Activated CD4-positive, alpha-beta T cell treated with anti-CD3 and anti-CD28 coated beads for 48 hours (primary cell): Measurements from ENCODE around the gene CELSR1.
"Not testable (repeated sequence)": the region's sequence is repeated elsewhere in the genome, so short reads cannot be mapped to it uniquely, and the experiment has no call there.

Source experiments
- DNase-seq: peaks from one replicate; pipeline ENCODE4 v3.0.0-alpha.2; 2020

CELSR1 gene

GRCh38 chr22:46512039-46512370, 25.4 kb downstream of the CELSR1 start:
- DNase-seq, result no peak

- DNase-seq, result no peak
Measured at GRCh38 chr22:46511151-46512038, 26.0 kb downstream of the CELSR1 start.

DNA sequence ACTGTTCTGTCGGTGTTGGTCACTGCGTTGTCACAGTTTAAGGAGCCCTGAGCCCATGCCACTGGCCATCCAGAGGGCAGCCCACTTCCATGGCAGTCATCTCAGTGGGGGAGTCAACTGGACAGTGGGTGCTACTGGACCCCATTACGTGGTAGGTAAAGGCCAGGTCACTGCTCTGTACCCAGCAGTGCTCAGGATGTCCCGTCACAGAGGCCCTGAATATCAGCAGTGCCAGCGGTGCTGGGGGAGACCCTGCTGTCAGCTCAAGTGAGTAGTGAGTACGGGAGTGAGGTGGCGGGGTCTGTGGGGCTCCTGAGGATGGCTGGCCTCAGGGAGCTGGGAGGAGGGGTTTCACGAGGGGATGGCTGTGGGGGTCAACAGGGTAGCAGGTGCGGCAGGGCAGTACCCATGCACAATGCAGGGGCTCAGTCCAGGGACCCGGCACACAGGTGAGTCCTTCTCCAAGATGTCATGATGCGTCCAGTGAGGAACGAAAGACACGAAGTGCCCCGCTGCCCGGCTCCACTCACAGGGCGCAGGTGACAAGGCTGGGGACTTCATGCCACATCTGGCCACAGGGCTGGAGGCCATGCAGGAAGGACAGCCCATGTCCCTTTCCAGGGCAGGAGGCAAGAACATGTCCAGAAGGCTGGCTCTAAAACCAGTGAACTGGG, 27.9 kb downstream of the CELSR1 start:
- DNase-seq, result no peak

GRCh38 chr22:46508491-46508999, 28.9 kb downstream of the CELSR1 start:
- DNase-seq, result no peak

DNA sequence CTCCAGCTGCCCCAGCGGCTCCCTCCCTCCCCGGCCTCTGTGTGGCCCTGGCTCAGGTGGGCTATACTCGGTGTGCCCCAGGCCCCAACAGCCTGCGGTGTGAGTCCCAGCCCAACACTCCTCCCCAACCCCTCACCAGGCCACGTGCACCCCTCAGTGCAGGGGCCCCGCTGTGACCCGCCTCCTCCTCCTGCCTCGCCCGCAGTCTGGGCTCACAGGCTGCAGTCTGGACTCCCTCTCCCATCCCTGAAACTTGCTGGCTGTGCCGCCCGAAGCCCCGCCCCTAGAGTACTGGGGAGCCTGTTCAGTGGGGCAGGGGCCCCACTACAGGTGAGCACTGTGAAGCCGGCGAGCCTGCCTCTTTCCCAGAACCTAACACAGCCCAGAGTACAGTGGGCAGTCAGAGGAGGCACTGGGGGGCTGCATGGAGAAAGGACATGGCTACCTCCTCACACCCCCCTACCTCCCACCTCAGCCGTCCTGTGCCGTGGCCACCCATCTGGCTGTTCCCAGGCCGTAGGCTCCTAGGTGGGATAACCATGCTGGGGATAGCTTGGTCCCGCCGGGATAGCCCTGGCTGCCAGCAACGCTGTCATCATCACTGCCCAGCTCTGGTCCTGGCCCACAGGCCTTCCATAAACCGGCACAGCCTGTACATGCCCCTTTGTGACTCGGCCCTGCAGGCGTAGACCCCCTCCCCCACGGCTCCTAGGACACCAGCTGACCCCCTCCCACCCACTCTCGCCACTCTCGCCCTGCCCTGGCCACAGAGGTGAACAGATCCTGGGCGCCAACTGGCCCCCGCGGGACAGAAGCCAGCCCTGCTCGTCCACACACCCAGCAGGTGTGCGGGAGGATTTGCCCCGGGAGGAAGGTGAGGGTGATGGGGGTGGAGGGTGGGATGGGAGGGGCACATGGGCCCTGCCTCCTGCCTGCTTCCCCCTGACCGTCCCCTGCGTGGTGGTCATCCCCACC, 29.7 kb downstream of the CELSR1 start:
- DNase-seq, result no peak

GRCh38 chr22:46504584-46504983, 32.8 kb downstream of the CELSR1 start:
- DNase-seq, result no peak

GRCh38 chr22:46502440-46503175, 34.8 kb downstream of the CELSR1 start:
- no peak for DNase-seq

- no peak for DNase-seq
Measured at GRCh38 chr22:46501701-46502100, 35.7 kb downstream of the CELSR1 start.

DNA sequence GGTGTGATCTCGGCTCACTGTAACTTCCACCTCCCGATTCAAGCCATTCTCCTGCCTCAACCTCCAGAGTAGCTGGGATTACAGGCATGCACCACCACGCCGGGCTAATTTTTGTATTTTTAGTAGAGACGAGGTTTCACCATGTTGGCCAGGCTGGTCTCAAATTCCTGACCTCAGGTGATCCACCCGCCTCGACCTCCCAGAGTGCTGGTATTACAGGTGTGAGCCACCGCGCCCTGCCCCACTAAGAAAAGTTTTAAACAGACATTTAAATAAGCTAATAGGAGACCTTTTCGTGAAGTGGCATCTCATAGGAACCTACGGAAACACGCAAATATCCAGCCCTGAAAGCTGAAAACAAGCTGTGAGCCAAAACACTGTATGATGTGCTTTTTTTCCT, 36.2 kb downstream of the CELSR1 start:
- DNase-seq, result not testable (repeated sequence)

DNA sequence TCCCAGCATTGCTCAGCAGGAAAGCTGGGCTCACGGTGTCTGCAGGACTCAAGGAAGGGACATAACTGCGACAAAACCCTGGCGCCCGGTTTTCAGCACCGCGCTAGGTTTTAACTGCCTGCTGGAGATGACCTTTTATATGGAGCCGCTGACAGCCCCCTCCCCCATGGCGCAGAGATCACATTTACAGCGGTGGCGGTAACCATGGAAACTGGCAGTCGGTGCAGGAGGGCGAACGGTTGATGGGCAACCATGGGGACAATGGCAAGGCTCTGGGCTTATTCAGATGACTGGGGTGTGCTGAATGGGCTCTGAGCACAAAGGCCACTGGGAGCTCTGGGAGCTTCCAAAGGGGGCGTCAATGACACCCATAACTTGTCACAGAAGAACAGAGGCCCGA, 37.2 kb downstream of the CELSR1 start:
- no peak for DNase-seq

- no peak for DNase-seq
Measured at GRCh38 chr22:46499805-46500189, 37.6 kb downstream of the CELSR1 start.

DNA sequence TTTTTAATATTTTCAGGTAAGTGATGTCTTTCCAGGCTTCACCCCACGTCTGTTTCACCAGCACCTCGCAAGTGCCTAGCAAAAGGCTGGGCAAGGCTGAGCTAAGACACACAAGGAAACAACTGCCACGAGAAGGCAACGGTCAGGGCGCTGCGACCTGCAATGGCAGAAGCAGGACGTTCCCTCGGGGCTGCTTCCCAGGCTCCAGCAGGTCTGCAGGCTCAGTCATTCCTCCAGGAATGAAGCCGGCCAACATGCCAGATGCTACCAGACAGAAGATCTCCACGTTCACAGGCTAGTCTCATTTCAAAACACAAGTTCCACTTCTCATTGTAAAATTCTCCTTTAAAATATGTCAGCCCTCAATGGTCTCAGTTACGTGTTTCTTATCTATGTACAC, 45.5 kb downstream of the CELSR1 start:
- DNase-seq, result no peak

DNA sequence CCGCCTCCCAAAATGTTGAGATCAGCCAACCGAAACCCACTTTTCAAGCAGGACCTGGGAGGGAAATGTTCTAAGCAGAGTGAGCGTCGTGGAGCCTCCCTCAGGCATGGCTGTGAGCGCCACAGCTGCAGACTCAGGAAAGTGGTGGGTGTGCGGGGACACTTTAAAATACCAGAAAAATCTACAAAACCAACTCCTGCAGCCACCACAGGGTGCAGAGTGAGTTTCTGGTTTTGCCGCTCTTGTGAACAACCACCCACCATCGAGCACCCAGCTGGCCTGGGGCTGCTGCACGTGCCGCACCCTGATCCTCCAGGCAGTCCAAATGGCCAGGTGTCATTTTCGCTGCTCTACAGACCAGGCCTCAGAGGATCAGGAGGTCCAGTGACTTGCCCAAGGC, 46.9 kb downstream of the CELSR1 start:
- no peak for DNase-seq

- DNase-seq, result no peak
Measured at GRCh38 chr22:46486996-46487717, 50.3 kb downstream of the CELSR1 start.

DNA sequence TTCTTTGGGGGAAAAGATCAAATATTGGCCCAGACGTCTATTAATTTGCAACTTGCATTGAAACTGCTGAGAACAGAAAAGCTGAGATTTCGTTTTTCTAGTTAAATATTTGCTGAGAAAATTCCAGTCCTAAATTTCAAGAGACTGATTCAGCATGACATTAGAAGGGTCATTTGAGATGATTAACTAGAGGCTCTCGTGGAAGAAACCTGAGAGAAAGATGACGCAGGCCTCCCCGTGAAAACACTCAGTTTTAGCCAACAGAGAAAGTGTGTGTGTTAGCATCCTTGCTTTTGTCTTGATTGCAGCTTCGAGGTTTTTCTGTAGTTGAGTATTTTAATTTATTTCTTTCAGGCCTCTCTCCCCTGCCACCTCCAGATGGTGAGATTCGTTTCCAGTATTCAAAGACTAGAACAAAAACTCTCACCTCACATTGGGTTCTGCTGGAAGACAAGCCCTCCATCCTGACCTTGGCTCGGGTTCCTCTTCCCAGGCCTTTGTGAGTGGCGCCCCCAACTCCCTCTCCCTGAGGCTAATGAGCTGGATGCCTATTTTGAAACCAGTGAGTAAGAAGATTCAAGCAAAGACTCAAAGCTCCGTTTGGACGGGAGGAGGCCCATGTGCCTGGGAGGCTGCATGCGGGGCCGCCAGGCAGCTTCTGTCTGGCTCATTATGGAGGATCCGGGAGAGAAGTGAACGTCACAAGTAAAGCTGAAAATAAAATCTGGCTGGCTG, 52.4 kb downstream of the CELSR1 start:
- no peak for DNase-seq

GRCh38 chr22:46484156-46484860, 53.1 kb downstream of the CELSR1 start:
- no peak for DNase-seq

DNA sequence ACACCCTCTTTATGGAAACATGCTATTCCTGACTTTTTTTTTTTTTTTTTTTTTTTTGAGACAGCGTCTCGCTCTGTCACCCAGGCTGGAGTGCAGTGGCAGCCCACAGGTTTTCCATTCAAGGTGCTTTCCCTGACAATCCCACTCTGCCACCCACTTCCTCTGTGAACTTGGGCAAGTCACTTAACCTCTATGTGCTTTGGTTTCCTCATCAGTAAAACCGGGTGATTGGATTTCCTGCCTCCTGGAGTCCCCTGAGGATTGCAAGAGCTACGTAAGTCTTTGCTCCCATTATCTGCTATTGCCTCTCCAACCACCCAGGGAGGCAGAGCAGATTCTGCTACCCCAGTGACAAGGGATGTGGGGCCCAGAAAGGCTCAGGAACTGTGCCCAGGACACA, 54.1 kb downstream of the CELSR1 start:
- no peak for DNase-seq

DNA sequence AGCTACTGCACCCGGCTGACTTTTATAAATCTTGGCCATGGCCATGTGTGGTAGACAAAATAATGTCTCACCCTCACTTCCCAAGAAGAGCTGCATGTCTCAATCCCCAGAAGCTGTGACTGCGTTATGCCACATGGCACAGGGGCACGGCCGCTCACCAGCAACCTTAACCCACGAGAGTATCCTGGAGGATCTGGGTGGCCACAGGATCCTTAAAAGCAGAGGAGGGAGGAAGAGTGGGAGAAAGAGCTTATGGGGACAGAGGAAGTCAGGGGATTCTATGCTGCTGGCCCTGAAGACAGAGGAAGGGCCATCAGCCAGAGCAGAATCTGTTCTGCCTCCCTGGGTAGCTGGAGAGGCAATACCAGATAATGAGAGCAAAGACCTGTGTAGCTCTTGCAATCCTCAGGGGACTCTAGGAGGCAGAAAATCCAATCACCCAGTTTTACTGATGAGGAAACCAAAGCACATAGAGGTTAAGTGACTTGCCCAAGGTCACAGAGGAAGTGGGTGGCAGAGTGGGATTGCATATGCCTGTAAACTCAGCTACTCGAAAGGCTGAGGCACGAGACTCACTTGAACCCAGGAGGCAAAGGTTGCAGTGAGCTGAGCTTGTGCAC, 55.3 kb downstream of the CELSR1 start:
- DNase-seq, result no peak

DNA sequence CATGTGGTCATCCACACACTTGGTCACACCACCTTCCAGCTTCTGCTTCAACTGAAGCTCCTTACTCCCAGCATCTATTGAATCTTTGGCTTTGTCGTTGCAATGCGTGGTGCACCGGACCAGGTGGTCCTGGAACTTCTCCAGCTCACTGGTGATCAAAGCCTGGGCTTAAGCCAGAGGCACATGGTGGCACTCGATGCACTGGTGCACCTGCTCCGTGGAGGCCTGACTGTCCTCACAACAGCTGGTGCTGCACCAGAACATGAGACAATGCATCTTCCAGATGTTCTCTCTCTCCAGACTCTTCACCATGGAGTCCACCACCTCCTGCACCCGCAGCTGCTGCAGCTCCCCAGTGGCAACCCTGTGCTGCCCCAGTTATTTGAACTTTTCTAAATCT, 56.0 kb downstream of the CELSR1 start:
- DNase-seq, result no peak

DNA sequence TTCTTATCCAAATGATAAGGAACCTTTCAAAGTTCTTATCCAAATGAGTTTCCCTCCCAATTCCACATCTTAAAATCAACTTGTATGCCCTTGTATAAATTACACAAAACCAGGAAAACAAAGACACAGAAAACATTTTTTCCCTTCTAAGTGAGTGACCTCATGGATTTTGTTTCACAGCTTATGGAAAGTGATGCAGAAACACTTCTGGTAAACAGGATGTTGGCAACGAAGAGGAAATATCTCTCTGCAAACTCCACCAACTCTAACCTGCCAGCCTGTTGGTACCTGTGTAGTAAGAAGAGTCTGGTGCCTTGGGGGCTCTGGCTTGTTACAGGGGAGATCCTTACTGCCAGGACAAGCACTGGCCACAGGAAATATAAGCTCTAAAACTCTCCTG, 57.0 kb downstream of the CELSR1 start:
- no peak for DNase-seq
